Measurements from ENCODE around the gene TCTN1. TPM values are rescaled to one million over a fixed set of nuclear protein-coding genes. Genes with fewer than 3 reads are reported as not detected.
"Not testable (repeated sequence)": the region's sequence is repeated elsewhere in the genome, so short reads cannot be mapped to it uniquely, and the experiment has no call there.

Gene TCTN1
- total RNA-seq, 2 donors from 2014 or later = 40.9 to 42.0 TPM

GRCh38 chr12:110600254-110600653, 13.7 kb upstream of the TCTN1 start:
- Histone ChIP-seq H3K27me3 (replicated peaks; ENCODE audit: insufficient read depth) (no peaks in the 10 kb centered on the region), H3K4me1 (ENCODE audit: control insufficient read depth in 1 of 2, low read depth in 2 of 2) (no peaks in the 10 kb centered on the region), H3K4me3 (no peak overlapping the region), H3K27ac (no peak overlapping the region), H3K36me3 (no peaks in the 10 kb centered on the region), H3K9me3 (no peaks in the 10 kb centered on the region)
- ATAC-seq (ENCODE audit: insufficient number of reproducible peaks, low FRiP score, low read depth) (no peak), DNase-seq (ENCODE audit: low spot score) (no peak)
- TF ChIP-seq, protein P1, sequence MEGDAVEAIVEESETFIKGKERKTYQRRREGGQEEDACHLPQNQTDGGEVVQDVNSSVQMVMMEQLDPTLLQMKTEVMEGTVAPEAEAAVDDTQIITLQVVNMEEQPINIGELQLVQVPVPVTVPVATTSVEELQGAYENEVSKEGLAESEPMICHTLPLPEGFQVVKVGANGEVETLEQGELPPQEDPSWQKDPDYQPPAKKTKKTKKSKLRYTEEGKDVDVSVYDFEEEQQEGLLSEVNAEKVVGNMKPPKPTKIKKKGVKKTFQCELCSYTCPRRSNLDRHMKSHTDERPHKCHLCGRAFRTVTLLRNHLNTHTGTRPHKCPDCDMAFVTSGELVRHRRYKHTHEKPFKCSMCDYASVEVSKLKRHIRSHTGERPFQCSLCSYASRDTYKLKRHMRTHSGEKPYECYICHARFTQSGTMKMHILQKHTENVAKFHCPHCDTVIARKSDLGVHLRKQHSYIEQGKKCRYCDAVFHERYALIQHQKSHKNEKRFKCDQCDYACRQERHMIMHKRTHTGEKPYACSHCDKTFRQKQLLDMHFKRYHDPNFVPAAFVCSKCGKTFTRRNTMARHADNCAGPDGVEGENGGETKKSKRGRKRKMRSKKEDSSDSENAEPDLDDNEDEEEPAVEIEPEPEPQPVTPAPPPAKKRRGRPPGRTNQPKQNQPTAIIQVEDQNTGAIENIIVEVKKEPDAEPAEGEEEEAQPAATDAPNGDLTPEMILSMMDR (IDR thresholded peaks at IDR 0.05) = peak; percentile 42

- TF ChIP-seq, protein P1 (IDR thresholded peaks at IDR 0.05) = peak; percentile 60
- H3K36me3 ChIP-seq; H3K4me1 ChIP-seq (ENCODE audit: control insufficient read depth in 1 of 2, low read depth in 2 of 2); H3K4me3 ChIP-seq; H3K27me3 ChIP-seq (replicated peaks; ENCODE audit: insufficient read depth); DNase-seq (ENCODE audit: low spot score); H3K9me3 ChIP-seq; ATAC-seq (ENCODE audit: insufficient number of reproducible peaks, low FRiP score, low read depth); H3K27ac ChIP-seq: not testable (repeated sequence)
Observed at GRCh38 chr12:110602085-110602814, 11.7 kb upstream of the TCTN1 start.

DNA sequence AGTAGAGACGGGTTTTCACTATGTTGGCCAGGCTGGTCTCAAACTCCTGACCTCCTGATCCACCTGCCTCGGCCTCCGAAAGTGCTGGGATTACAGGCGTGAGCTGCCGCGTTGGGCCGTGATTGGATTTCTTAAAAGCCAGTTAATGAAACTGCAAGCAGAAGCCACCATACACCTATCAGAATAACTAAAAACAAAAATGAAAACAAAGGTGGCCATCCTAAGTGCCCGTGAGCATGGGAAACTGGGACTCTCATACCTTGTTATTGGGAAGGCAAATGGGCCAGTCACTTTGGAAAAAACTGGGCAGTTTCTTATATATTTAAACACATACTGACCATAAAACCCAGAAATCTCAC, 7.7 kb upstream of the TCTN1 start:
- ATAC-seq (ENCODE audit: insufficient number of reproducible peaks, low FRiP score, low read depth) = no peak
- Histone ChIP-seq H3K36me3 (no peaks in the 10 kb centered on the region), H3K27ac (peak overlapping the region in 1 of 2 donors; percentile 52), H3K9me3 (no peaks in the 10 kb centered on the region), H3K4me1 (ENCODE audit: control insufficient read depth in 1 of 2, low read depth in 2 of 2) (no peaks in the 10 kb centered on the region), H3K4me3 (peak overlapping the region; percentile 42), H3K27me3 (replicated peaks; ENCODE audit: insufficient read depth) (no peaks in the 10 kb centered on the region)
- DNase-seq (ENCODE audit: low spot score) = no peak
- TF ChIP-seq, protein P1 (IDR thresholded peaks at IDR 0.05) = no peak

DNA sequence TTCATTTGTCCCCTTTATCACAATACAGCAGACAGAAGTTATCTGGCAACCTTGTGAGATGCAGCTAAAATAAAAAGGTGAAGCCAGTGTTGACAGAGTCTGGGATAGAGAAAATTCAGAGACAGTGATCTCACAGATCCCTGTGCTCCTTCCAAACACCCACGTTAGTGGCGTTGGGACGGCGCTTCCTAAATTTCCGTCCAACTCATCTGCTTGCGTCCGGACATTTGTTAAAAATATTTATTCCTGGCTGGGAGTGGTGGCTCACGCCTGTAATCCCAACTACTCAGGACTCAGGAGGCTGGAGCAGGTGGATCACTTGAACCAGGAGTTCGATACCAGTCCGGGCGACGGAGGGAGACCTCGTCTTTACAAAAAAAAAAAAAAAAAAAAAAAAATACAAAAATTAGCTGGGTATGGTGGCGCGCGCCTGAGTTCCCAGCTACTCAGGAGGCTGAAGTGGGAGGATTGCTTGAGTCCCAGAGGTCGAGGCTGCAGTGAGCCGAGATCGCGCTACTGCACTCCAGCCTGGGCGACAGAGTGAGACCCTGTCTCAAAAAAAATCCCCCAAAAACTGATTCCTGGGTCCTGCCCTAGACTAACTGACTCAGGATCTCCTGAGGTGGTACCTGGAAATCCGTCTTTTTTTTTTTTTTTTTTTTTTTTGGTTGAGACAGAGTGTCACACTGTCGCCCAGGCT, 708 bp upstream of the TCTN1 start:
- Histone ChIP-seq H3K9me3 (no peaks in the 10 kb centered on the region), H3K4me3 (peak overlapping the region; percentile 88), H3K27ac (peak overlapping the region in 1 of 2 donors; percentile 10), H3K36me3 (no peaks in the 10 kb centered on the region), H3K27me3 (replicated peaks; ENCODE audit: insufficient read depth) (no peaks in the 10 kb centered on the region), H3K4me1 (ENCODE audit: control insufficient read depth in 1 of 2, low read depth in 2 of 2) (peaks cover 0 to 11% of the 10 kb centered on the region in 2 donors)
- ATAC-seq (ENCODE audit: insufficient number of reproducible peaks, low FRiP score, low read depth) (no peak), DNase-seq (ENCODE audit: low spot score) (no peak)
- TF ChIP-seq, protein P1 (IDR thresholded peaks at IDR 0.05) = no peak

DNA sequence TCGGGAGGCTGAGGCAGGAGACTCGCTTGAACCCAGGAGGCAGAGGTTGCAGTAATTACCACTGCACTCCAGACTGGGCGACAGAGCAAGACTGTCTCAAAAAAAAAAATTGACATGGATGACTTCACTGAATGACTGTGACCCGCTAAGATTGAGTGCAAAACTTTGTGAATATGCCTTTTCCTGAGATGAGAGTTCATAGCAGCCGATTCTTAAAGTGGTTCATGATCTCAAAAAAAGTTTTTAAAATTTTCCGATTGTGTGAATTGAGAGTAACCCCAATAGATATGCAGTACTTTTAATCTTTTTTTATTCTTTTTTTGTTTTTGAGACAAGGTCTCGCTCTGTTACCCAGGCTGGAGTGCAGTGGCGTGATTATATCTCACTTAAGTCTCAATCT, 1.2 kb downstream of the TCTN1 start:
- TF ChIP-seq, protein P1 (IDR thresholded peaks at IDR 0.05) = no peak

More for the DNA sequence above, 1.2 kb downstream of the TCTN1 start:
- Histone ChIP-seq H3K27ac (no peak overlapping the region), H3K27me3 (replicated peaks; ENCODE audit: insufficient read depth) (no peaks in the 10 kb centered on the region), H3K4me3 (no peak overlapping the region), H3K9me3 (no peaks in the 10 kb centered on the region), H3K4me1 (ENCODE audit: control insufficient read depth in 1 of 2, low read depth in 2 of 2) (peaks cover 0 to 11% of the 10 kb centered on the region in 2 donors), H3K36me3 (no peaks in the 10 kb centered on the region)
- DNase-seq (ENCODE audit: low spot score) = no peak
- no peak for ATAC-seq (ENCODE audit: insufficient number of reproducible peaks, low FRiP score, low read depth)
